ENCODE measurements around the gene HRG. TPM values are rescaled to one million over a fixed set of nuclear protein-coding genes. Genes with fewer than 3 reads are reported as not detected.

HRG gene
- polyA plus RNA-seq, 1 of the 3 experiments (the other 2 are of a cell fraction), result not detected

GRCh38 chr3:186640473-186640818 is 25.4 kb upstream of the HRG start (continued):
- TF ChIP-seq REST (IDR thresholded peaks at IDR 0.05; ENCODE audit: low read depth, low read length), result no peak
- no peak for TF ChIP-seq SMC3 (IDR thresholded peaks at IDR 0.05; ENCODE audit: low read depth, low read length)
- TF ChIP-seq GATA2 (CRISPR knock-in tag; IDR thresholded peaks at IDR 0.05), result no peak
- no peak for TF ChIP-seq RCOR1 (IDR thresholded peaks at IDR 0.05; ENCODE audit: low read length)

DNA sequence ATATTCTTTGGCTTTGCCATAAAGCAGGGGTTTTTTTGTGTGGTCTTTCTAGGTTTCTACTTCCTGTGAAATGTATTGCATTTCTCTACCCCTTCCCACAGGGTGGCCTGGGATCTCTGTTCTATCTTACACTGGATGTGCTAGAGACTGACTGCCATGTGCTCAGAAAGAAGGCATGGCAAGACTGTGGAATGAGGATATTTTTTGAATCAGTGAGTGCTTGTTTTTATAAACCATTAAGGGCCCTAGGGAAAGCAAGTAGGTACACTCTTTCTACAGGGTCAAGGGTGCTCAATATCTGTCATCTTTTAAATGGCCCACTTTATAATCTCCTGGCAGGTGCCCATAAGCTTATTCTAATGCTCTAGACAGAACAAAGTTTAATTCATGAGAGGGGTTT is 24.9 kb upstream of the HRG start:
- H3K27me3 ChIP-seq (ENCODE audit: insufficient read depth), result peaks cover 30% of the 10 kb centered on the region; the same call in 1 of the 2 replicates
- H3K4me2 ChIP-seq, result peak overlapping the region; percentile 67
- CTCF ChIA-PET, result interaction anchor here (1.4 to 1.5 kb wide), 2 partner anchors 25 to 26 kb away, joined by 3 to 6 read pairs; no protein-coding TSS in a partner anchor
- H3K27ac ChIP-seq (ENCODE audit: low read depth in 2 of 2, low read length in 1 of 2), result no peak overlapping the region
- no peak overlapping the region for H2AFZ ChIP-seq (ENCODE audit: low read depth)
- H4K20me1 ChIP-seq (ENCODE audit: insufficient read depth), result no peaks in the 10 kb centered on the region
- H3K4me1 ChIP-seq (ENCODE audit: control insufficient read depth in 1 of 2, insufficient read depth in 2 of 2, low read depth in 1 of 2, low read length in 1 of 2), result no peaks in the 10 kb centered on the region
- H3K79me2 ChIP-seq (ENCODE audit: insufficient read depth), result no peaks in the 10 kb centered on the region
- no peak overlapping the region for H3K4me3 ChIP-seq (ENCODE audit: low read depth in 2 of 2, low read length in 1 of 2)
- no peaks in the 10 kb centered on the region for H3K9me3 ChIP-seq
- H3F3A ChIP-seq (replicated peaks; ENCODE audit: insufficient read depth), result no peaks in the 10 kb centered on the region
- H3K36me3 ChIP-seq (replicated peaks in 1 of 2; ENCODE audit: control insufficient read depth in 1 of 2, insufficient read depth in 2 of 2, low read length in 1 of 2), result no peaks in the 10 kb centered on the region
- H3K9me2 ChIP-seq, result no peaks in the 10 kb centered on the region
- POLR2A ChIA-PET, result no interaction called here
- no peak for DNase-seq
- no peak overlapping the region for H3K9ac ChIP-seq
- TF ChIP-seq, protein P1, sequence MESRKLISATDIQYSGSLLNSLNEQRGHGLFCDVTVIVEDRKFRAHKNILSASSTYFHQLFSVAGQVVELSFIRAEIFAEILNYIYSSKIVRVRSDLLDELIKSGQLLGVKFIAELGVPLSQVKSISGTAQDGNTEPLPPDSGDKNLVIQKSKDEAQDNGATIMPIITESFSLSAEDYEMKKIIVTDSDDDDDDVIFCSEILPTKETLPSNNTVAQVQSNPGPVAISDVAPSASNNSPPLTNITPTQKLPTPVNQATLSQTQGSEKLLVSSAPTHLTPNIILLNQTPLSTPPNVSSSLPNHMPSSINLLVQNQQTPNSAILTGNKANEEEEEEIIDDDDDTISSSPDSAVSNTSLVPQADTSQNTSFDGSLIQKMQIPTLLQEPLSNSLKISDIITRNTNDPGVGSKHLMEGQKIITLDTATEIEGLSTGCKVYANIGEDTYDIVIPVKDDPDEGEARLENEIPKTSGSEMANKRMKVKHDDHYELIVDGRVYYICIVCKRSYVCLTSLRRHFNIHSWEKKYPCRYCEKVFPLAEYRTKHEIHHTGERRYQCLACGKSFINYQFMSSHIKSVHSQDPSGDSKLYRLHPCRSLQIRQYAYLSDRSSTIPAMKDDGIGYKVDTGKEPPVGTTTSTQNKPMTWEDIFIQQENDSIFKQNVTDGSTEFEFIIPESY (IDR thresholded peaks at IDR 0.05; ENCODE audit: borderline replicate concordance, low read depth), result no peak
- TF ChIP-seq SIN3A (IDR thresholded peaks at IDR 0.05; ENCODE audit: borderline replicate concordance, low read depth, low read length) (no peak), NRF1 (IDR thresholded peaks at IDR 0.05; ENCODE audit: low read depth, low read length) (no peak)

DNA sequence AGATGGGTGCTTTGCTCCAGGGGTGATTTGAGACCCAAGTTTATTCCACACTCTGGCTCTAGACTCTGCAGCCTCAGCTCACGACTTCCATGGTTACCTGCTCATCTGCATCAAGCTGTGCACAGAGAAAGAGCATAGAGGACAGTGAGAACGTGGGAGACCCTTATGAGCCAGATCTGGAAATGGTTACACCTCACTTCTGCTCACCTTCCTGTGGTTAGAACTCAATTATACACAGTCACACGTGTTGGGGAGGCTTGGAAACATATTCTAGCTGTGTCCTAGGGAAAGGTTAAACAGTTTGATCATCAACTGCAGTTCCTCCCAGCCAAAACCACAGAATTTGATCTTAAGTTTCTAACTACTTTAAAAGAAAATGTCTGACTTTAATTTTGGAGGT is 23.8 kb upstream of the HRG start:
- POLR2A ChIA-PET, result no interaction called here
- H3K36me3 ChIP-seq (replicated peaks in 1 of 2; ENCODE audit: control insufficient read depth in 1 of 2, insufficient read depth in 2 of 2, low read length in 1 of 2), result no peaks in the 10 kb centered on the region
- no peak overlapping the region for H3K27ac ChIP-seq (ENCODE audit: low read depth in 2 of 2, low read length in 1 of 2)
- H4K20me1 ChIP-seq (ENCODE audit: insufficient read depth), result no peaks in the 10 kb centered on the region
- no peak overlapping the region for H3K9ac ChIP-seq
- no peak overlapping the region for H3K4me2 ChIP-seq
- H3K79me2 ChIP-seq (ENCODE audit: insufficient read depth), result no peaks in the 10 kb centered on the region
- peaks cover 20% of the 10 kb centered on the region; the same call in 1 of the 2 replicates for H3K27me3 ChIP-seq (ENCODE audit: insufficient read depth)
- H3K4me3 ChIP-seq (ENCODE audit: low read depth in 2 of 2, low read length in 1 of 2), result no peak overlapping the region
- H3K4me1 ChIP-seq (ENCODE audit: control insufficient read depth in 1 of 2, insufficient read depth in 2 of 2, low read depth in 1 of 2, low read length in 1 of 2), result no peaks in the 10 kb centered on the region
- 10% methylated on average over 3 of the region's 3 CpGs for WGBS (ENCODE audit: low lambda C conversion rate)
- no peaks in the 10 kb centered on the region for H3K9me2 ChIP-seq
- no peak for DNase-seq
- no peaks in the 10 kb centered on the region for H3K9me3 ChIP-seq
- TF ChIP-seq MXI1 (IDR thresholded peaks at IDR 0.05; ENCODE audit: low read depth, low read length), result no peak
- TF ChIP-seq FOXM1 (IDR thresholded peaks at IDR 0.05; ENCODE audit: low read depth), result no peak
- no peak for TF ChIP-seq REST (IDR thresholded peaks at IDR 0.05; ENCODE audit: low read depth, low read length)
- TF ChIP-seq, protein P2, sequence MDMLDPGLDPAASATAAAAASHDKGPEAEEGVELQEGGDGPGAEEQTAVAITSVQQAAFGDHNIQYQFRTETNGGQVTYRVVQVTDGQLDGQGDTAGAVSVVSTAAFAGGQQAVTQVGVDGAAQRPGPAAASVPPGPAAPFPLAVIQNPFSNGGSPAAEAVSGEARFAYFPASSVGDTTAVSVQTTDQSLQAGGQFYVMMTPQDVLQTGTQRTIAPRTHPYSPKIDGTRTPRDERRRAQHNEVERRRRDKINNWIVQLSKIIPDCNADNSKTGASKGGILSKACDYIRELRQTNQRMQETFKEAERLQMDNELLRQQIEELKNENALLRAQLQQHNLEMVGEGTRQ (IDR thresholded peaks at IDR 0.05; ENCODE audit: borderline replicate concordance, low read depth, low read length), result no peak
- CTCF ChIA-PET, result interaction anchor here (1.4 kb wide), 1 partner anchor 27 kb away, joined by 6 read pairs; no protein-coding TSS in a partner anchor
- H2AFZ ChIP-seq (ENCODE audit: low read depth), result no peak overlapping the region
- no peaks in the 10 kb centered on the region for H3F3A ChIP-seq (replicated peaks; ENCODE audit: insufficient read depth)

All from SK-N-SH (cell line).